Skeletal muscle cell (primary cell): ENCODE data around the gene SERPINB12.

Experiments used
- DNase-seq: peaks from one replicate; pipeline ENCODE4 v3.0.0-alpha.2; 2010; ENCODE audit warnings: low read depth
- H3K4me3 ChIP-seq: 2 replicates; pipeline ENCODE4 v1.5.1; 2011; ENCODE audit warnings: low read depth, mild to moderate bottlenecking, control low read depth, low read length, moderate library complexity

Gene SERPINB12

DNA sequence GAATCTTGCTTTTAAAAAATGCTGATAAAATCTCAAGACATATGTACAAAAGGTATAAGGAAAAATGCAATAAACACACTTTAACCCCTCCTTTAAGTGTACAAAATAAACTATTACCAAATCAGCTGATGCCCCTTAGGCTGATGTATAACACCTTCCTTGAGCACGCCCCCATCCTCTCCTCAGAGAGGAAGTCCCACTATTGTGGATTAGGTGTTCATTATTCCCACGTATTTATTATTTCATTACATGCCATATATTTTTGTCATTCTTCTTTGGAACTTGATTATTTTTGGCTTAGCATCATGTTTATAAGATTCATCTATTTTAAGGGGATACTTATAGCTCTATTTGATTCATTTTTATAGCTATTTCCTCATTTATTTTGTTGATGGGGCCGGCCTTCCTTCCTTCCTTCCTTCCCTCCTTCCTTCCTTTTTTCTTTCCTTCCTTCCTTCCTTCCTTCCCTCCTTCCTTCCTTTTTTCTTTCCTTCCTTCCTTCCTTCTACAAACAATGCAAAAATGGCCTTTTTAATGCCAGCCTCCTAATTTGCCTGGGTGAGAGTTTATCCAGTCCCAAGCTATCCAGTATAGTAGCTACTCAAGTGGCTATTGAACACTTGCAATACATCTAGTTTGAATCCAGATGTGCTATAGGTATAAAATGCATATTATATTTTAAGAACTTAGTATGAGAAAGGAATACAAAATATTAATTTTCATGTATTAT is 49.0 kb downstream of the SERPINB12 start:
- no peak overlapping the region for H3K4me3 ChIP-seq
- no peak for DNase-seq

DNA sequence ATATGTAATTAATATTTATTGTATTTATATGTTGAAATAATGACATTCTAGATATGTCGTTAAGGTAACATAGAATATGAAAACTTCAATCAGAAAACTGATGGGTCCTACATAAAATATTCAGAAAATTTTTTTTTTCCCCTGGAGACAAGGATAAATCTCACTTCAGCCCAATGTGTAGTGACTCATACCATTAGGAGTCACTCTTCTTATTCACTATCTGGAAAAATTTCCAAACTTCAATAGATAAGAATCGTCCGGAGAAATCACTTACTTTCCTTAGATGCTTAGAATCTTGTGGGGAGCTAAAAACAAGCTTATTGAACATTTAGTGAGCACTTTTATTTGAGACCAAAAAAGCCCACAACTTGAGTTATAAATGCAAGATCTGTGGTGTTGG is 49.6 kb downstream of the SERPINB12 start:
- no peak for DNase-seq
- H3K4me3 ChIP-seq: no peak overlapping the region

DNA sequence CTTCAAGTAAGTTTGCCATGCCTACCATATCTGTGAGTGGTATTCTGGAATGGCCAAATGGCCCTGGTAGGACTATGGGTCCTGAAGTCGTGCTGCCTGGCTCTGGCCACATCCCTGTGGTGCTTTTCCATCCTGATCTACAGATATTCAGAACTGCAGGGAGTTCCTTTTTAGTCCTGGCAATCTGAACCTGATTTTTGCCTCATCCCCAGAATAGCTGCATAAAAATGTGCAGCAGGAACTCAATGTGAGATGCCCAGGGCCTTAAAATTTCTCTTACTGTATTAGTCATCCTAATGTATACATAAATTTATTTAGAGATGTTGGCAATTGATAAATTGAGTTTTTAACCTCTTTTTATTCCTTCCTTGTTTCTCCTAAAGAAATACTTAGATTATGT is 50.3 kb downstream of the SERPINB12 start:
- DNase-seq: no peak
- no peak overlapping the region for H3K4me3 ChIP-seq

DNA sequence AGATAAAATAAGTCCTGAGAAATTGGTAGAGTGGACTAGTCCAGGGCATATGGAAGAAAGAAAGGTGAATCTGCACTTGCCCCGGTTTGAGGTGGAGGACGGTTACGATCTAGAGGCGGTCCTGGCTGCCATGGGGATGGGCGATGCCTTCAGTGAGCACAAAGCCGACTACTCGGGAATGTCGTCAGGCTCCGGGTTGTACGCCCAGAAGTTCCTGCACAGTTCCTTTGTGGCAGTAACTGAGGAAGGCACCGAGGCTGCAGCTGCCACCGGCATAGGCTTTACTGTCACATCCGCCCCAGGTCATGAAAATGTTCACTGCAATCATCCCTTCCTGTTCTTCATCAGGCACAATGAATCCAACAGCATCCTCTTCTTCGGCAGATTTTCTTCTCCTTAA is 54.8 kb downstream of the SERPINB12 start:
- DNase-seq: no peak
- no peak overlapping the region for H3K4me3 ChIP-seq

DNA sequence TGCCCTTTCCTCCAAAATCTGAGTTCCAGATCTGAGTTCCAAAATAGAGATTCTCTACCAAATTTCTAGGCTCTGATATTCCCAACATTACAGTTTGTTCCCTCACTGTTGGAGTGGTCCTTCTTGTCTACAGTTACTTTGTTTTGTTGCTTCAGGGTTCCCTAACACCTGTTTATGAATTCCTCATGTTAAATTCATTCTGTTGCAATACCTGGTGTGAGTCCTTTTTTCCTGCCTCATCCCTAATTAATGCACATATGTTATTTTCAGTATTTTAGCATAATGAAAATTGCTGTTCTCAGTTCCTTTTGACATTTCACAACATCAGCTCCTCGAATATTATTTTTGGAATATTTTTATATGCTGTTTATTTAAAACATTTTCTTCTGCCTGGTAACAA is 61.2 kb downstream of the SERPINB12 start:
- no peak overlapping the region for H3K4me3 ChIP-seq
- no peak for DNase-seq

DNA sequence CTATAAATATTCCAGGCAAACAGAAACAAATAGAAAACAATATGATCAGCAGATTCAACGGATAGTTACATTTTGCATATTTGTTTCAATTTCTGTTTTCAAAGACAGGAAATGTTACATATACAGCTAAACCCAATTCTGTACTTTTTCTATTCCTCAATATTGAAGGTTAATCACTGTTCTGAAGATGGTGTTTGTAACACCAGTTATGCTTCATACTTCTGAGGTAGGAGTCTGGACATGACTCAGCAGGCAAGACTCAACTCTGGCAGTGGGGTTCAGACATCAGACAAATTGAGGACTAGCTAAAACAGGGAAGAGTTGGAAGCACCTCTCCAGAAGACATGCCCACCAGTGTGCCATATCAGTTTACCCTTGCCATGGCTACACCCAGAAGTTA is 61.6 kb downstream of the SERPINB12 start:
- peak; percentile 30 for DNase-seq
- no peak overlapping the region for H3K4me3 ChIP-seq

DNA sequence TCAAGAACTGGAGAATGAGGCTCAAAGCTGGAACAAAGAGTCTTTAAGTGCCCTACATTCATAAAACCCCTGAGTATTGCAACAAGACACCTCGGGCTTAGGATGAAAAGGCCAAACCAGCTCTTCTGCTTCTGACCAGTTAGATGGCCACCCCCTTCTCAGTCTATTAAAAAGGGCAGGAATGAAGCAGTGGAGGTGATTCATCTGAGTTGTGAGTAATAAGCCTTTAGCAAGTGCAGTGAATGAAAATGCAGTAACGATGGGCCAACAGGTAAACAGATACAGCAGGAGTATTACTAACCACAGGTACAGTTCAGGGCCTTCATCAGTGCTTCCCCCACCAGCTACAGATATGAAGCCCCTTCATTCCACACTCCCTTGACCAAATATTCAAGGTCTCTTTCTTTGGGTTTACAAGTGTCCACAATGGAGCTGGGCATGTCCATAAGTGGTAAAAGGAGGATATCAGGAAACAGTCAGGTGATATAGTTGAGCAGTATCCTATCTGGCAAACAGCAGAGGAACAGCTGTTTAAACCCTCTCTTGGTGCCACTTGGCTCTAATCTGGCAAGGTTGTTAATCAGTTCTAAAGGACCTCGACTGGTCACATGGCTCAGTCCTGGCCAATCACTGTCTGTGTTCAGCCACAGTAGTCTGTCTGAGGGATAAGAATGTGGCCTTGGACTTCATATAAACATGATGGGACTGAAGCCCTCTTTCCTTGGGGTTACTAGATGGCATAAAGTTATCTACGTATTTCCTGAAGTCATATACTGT is 62.8 kb downstream of the SERPINB12 start:
- H3K4me3 ChIP-seq: no peak overlapping the region
- peak; percentile 48 for DNase-seq

DNA sequence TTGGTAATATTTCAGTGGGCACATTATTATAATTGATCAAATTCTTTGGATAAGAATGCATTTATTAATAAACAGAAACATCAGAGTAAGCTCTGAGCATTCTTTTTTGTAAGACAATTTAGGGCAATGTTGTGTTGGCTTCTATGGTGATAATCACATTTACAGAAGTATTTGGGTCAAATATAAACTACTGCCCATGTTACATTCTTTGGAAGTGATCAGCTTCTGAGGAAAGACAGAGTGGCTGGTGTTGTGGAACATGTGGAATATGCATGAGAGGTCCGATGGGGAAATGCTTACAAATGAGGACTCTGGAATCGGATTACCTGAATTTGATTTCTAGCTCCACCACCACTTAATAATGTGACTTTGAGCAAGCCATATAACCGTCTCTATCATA is 64.4 kb downstream of the SERPINB12 start:
- no peak overlapping the region for H3K4me3 ChIP-seq
- no peak for DNase-seq

DNA sequence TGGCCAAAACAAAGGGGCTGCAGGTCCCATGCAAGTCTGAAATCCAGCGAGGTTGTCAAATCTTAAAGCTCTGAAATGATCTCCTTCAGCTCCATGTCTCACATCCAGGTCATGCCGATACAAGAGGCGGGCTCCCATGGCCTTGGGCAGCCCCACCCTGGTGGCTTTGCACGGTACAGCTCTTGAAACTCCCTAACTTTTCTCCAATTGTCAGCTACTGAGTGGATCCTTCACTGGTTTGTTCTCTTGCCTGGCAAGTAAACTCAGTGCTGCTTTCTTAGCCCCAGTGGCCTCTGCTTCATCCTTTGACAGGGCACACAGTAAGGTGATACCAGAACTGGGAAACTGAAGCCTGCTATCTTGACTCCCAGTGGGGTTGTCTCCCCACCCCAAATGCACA is 71.3 kb downstream of the SERPINB12 start:
- no peak overlapping the region for H3K4me3 ChIP-seq
- DNase-seq: no peak

DNA sequence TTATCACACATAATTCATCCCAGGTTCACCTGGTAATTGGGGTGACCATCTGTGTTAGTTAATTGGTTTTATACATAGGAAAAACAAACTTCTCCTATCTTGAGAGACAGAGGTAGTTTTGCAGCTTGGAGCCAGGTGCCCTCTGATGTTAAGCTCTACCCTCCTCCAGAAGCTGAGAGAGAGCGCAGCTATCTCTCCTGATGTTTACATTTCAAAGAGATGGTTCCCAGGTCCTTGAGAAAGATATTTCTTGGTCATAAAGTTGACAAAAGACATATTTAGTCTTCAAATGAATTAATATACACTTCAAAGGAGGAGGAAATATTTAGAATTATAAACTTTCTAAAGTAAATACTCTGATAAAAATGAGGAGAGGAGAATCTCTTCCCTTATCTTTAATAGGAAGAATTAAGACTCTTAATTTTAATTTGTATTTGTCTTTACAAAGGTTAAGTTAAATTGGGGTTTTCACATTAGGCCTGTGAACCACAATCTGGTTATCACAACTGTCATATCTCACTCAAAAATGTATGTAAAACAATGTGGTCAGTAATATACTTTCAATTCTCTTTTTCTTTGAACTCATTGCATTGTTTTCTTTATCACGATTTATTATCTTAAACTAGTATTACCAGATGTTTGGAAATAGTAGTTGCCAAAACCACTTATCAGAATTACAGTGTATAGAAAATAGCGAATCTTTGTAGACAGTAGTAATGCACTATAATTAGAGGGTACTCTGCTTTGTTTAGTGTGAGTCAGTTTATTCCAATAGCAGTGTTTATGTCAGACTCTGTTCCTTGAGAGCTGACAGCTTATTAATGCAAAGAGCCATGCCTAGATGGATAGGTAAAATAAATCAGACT is 75.1 kb downstream of the SERPINB12 start:
- no peak overlapping the region for H3K4me3 ChIP-seq
- DNase-seq: no peak

DNA sequence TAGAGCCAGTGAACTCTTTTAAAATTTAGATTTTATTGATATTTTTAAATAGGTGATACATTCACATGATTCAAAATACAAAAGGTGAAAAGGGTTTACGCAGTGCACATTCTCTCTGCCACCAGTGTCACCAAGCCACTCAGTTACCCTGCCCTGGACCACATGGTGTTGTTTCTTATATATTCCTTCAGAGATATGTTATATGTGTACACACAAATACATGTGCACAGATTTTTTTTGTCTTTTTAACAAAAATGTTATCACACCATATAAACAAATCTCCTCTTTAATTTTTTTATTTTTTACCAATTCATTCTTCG is 75.7 kb downstream of the SERPINB12 start:
- no peak for DNase-seq
- no peak overlapping the region for H3K4me3 ChIP-seq
